ENCODE data around the gene SPEM1.
"Not testable (repeated sequence)": the region's sequence is repeated elsewhere in the genome, so short reads cannot be mapped to it uniquely, and the experiment has no call there.

The SPEM1 gene

DNA sequence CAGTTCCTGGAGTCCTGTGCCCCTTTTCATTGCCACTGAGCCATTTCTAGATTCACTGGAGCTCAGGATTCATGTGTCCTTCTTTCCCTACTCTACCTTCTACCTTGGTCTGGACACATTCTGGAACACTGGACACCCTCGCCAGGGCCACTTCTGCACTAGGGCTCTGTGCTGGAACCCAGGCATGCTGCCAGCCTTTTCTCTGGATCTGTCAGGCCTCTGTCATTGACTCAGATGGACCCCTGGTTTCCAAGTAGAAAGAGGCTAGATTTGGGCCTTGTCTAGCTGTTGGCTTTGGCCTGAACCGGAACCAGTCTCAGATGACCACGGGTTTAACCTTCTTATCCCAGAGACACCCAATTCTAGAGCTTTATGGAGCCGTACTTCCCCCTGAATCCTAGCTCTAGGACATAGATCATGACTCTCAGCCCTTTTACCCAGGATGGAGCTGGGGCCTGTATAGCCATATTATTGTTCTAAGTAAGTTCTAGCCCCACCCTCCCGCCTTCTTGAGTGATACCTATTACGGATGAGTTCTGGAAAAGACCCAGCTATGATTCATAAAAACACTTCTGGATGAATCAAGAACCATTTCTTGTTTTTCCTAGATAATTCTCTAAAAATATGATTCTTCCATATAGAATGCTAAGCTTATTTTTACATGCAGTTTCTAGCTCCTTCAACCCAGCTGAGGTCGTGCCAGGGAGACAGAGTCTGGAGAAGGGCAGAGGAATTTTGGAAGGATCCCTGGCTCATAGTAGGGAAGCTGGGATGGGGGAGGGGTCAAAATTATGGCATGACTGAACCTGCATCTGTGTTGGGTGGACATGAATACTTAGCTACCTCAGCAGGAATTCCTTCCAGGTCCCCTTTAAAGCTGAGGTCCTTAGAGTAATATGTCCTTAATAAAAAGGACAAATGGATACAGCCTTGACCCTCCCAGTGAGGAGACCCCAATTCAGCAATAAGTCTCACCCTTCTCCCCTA is 23.7 kb downstream of the SPEM1 start:
- peak; percentile 67 for DNase-seq

DNA sequence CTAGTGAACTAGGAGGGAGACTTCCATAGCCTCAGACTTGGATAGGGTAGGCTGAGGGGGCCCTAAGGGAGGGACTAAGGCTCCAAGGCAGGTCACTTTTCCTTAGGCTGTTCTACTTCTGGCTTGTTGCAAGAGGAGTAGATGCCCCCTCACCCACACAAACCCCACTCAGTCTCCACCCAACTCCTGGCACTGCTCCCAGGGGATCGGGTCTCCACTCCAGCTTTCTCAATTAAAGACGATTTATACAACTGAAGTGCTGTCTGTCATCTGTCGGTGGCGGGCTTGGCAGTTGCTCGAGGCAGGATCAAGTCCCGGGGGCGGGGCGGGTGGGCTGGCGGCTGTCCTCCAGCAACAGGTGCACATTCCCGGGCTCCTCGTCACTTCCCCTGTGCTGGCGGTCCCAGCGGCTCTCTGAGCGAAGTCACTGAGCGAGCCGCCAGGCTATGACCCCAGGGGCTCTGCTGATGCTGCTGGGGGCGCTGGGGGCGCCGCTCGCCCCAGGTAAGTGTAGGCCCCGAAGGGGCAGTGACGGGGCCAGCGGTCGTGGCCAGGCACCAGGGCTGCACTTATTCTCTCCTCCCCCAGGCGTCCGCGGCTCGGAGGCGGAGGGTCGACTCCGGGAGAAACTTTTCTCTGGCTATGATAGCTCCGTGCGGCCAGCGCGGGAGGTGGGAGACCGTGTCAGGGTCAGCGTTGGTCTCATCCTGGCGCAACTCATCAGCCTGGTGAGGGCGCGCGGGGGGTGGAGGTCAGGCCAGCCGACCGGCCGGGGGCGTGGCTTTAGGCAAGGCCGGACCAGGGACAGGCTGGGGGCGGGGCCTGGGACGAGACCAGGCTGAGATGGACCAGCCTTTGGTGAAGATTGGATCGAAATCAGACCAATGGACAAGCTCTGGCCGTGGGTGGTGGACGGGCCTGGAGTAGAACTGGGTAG is 24.8 kb downstream of the SPEM1 start, which contains the start of gene CHRNB1:
Gene CHRNB1 (plus strand): TSS at position 380 of the 937 bp plus-strand sequence. CDS start 67 bp downstream, at position 447.
- DNase-seq, result no peak

DNA sequence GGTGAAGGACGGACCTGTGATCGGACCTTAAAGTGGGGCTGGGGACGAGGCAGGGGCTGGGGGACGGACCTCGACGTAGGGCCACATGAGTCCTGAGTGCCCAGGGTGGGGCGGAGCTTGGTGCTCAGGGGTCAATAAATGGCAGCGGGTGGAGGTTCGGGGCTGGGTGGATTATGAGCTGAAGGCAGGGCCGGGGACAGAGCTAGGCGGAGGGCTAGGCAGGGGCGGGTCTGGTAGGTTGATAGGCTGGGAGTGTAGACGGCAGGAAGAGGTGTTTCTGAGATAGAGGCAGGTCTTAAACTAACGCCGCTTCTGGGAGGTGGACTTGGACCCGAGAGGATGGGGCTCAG is 25.5 kb downstream of the SPEM1 start:
- DNase-seq, result no peak

DNA sequence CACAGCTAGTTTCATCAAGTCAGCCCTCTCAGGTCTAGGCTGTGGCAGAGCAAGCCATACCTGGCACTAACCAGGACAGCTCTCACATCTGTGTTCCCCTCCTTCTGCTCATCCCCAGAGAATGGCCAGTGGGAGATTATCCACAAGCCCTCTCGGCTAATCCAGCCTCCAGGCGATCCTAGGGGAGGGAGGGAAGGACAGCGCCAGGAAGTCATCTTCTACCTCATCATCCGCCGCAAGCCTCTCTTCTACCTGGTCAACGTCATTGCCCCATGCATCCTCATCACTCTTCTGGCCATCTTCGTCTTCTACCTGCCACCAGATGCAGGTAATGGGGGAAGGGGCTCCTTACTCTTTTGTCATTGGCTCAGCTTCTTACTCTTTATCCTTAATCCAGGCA is 28.3 kb downstream of the SPEM1 start:
- DNase-seq, result no peak

DNA sequence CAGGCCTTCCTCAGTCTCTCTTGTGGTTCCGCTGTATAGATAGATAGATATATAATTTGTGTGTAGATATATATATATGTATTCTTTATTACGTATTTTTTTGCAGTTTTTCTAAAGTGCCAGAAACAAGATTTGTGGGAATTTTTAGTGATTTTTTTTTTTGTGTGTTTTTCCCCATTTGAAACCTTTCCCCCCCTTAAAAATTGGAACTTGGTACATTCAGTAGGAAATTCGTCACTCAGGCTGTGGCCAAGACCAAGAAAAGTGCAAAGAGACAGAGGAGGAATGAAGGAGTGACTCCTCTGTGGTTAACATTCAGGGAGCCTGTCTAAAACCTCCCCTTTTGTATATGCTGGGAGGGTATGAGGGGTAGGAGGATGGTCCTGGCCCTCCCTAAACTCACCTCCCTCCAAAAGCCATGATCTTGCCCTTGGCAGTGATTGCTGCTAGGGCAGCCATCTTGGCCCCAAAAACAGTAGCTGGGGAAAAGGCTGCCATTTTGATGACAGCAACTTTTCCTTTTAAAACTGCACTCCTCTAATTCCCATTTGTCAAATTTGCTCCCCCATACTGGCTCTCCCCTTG is 39.9 kb downstream of the SPEM1 start:
- no peak for DNase-seq

DNA sequence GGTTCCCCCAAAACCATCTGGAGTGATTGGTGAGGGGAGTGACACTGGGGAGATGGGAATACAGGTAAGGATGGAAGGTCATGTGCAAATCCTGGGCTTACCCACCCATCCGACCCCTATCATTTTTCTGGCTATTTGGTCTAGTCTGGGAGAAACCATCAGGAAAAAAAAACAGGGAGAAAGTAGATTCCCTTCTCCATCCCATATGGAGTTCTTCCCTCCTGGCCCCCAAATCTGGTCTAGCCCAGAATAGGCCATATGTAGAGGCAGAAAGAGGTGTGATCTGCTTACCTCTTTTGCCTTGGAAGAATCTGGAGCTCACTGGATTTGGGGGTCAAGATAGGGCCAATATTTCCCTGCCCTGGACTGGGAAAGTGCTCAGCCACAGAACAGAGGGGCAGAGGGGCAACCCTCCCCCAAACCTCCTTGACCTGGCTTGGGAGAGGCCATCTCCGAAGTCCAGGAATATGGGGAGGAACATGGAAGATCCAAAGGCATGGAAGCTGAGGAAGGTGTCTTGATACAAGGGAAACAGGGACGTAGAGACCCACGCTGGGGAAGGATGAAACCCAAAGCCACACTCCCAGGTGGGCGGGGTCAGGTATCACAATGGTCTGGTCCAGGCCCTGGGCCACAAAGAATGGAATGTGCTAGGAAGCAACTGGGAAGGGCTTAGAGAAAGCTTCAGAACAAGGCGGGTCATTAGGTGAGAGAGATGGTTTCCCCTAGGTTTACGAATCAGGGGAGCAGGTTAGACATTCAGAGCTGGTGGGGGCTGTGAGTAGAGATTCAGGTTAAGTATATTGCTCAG is 40.9 kb downstream of the SPEM1 start:
- no peak for DNase-seq

DNA sequence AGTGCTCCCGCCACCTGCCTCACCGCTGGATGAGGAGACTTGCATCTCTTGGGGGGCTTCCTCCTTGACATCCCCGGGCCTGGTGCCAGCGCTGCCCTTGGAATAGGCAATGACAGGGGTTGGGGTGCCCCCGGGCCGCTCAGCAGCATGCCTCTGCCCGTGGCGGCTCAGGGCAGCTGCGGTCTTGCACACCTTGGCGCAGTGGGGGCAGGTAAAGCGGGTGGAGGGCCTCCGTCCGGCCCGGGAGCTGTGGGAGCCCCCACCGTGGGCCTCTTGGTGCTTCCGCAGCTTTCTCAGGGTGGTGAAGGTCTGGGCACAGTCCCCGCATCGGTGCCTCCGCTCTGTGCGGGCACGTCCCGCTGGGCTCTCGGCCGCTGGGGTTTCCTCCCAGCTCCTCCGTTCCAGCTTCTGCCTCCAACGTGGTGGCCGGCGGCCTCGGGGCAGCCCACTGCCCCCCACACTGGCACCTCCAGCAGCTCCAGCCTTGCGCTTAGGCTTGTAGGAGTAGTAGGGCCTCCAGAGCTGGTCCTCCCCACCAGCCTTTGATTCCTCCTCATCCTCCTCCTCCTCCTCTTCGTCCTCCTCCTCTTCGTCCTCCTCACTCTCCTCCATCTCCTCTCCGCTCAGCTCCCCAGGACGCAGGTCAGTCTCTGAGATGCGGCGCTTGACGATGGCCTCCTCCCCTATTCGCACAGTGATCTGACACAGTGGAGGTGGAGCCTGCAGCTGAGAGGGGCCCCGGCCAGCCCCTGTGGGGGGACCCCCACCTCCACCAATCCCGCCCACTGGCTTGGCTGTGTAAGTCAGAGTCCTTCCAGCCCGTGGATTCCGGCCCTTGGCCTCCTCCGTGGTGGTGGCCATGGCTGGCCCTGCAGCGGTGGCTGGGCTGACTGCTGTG is 42.6 kb downstream of the SPEM1 start:
- no peak for DNase-seq

DNA sequence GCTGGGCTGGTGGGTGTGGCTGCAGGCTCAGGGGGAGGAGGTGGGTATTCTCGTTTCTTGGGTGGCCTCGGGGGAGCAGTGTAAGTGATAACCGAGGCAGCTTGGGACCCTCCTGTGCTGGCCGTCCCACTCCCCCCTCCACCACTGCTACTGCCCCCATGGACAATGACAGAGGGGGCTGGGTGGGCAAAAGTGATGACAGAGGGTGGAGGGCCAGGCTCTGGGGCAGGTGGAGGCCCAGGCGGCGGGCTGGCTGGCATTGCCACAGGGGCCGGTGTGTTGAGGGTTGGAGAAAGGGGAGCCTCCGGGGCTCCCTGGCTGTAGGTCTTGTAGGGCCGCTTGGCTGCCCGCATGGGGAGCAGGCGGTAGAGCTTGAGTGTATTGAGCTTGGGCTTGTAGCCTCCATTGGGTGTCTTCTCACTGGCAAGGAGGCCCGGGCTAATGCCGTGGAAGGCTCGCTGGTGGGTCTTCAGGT is 43.3 kb downstream of the SPEM1 start:
- no peak for DNase-seq

DNA sequence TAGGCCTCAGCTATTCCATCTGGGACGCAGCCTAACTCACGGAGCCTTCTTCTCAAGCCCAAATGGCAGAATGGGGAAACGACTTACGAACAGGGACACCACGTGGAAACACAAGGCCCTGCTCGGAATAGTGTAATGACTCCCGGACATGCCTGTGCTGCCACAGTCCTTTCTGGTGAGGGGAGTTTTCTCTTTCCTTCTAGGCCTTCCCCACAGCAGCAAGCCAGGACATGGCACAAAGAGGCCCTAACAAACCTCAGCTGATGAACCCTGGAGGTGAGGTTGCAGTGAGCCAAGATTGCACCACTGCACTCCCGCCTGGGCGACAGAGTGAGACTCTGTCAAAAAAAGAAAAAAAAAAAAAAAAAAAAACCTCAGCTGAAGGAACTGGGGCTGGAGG is 44.0 kb downstream of the SPEM1 start:
- no peak for DNase-seq

DNA sequence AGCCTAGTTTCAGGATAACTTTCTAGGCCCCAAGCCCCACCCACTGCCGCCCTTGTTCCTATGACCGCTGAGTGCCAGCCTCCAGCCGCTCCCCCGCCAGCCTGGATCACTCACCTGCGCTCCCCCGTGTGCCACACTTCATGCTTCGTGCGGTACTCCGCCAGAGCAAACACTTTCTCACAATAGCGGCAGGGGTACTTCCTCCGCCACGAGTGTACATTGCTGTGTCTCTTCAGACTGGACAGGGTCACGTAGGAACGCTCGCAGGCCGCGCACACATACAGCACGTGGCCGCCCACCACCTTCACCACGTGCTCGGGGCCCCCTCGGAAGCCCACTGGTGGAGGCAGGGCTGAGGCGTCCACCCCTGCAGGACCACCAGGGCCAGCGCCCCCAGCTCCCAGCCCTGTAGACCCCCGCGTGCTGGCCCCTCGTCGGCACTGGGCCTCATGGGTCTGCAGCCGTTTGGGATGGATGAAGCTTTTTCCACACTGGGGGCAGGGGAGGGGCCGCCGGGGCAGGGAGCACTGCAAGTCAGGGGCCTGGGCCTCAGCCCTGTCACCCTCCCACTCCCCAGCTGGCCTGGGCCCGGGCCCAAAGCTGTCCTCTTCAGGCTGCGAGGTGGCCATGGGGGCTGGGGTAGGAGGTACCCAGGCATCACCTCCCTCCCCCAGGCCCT is 45.6 kb downstream of the SPEM1 start:
- no peak for DNase-seq

DNA sequence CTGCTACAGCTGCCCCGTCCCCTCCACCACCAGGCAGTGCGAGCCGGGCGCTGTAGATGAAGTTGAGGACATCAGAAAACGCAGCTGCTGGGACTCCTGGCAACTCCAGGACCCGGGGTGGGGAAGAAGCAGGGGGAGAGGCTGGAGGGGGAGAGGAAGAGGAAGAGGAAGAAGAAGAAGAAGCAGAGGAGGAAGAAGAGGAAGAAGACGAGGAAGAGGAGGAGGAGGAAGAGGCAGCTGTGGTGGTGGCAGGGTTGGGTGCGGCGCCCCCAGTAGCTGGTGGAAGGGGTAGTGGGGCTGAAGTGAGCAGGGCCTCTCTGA is 46.2 kb downstream of the SPEM1 start:
- no peak for DNase-seq

DNA sequence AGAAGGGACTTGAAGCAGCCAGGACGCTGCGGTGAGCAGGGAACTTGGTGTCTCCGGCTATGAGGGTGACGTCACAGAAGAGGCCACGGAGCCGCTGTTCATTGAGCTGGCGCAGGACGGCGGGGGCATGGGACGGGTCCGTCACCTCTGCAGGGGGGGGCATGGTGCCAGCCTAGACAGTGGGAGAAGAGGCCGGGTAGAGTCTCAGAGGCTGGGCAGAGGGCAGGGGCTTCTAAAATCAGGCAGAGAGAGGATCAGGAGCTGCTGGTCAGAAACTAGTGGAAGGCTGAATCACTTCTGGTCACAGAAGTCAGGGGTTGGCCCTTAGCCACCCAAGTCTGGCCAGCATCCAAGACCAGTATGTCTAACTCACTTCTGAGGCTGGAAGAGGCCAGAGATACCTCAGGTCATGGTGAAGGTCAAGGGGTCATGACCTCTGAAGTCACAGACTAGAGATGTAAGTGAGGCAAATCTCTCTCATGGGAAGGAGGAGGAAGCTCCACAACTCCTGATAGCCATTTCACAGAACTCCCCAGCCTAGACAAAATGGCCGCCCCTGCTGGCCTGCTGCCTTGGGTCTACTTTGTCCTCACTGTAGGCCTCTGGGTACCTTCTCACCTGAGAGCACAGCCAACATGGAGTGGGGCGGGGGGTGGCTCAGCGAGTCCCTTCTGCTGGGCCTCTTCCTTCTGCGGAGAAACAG is 46.7 kb downstream of the SPEM1 start:
- no peak for DNase-seq

DNA sequence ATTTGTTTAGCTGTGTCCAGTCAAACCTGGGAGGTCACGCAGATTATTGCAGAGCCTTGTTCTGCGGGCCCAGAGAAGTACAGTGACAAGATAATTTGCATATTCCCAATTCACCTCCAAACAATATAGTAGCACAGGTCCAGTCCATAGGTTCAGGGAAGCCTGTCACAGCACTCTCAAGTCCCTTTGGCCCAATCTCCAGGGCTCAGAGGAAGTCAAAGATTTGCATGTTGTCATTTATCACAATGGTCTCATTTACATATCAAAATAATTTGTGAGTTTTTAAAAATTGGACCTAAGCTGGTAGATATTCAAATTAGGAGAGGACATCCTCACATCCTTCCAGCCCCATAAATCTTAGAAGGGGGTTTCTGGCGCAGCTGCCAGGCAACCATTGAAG is 47.4 kb downstream of the SPEM1 start:
- no peak for DNase-seq

DNA sequence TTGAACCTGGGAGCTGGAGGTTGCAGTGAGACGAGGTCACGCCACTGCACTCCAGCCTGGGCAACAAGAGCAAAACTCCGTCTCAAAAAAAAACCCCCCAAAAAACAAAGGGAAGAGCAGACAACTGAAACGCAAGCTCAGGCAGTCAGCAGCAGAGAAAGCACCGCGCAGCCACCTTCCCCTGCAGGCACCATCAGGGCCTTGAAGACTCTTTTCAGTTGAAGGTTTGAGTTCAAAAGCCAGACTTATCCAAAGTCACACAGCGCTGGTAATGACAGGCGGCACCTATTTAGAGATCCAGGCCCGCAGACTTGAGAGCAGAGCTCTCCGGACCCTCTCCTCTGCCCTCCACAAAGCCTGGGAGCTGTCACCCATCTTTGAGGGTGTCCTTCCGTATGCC is 48.2 kb downstream of the SPEM1 start:
- no peak for DNase-seq

DNA sequence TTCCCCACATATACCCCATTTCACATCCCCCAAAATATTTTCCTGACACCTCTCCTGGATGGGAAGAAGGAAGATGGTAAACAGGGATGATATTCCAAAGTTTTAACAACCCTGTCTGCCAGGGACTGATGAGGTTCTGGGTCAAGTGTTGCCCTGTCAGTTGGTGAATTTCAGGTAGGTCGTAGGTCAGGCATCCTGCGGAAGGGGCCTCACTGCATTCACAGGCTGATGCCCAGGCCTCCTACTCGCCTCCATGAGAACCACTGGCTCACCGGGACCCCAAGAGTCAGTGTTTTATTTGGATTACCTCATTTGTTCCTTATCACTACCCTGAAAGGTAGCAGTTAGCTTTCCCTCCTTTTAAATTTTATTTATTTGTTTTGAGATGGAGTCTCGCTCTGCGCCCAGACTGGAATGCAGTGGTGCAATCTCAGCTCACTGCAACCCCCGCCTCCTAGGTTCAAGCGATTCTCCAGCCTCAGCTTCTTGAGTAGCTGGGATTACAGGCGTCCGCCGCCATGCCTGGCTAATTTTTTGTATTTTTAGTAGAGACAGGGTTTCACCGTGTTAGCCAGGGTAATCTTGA is 48.8 kb downstream of the SPEM1 start:
- no peak for DNase-seq

DNA sequence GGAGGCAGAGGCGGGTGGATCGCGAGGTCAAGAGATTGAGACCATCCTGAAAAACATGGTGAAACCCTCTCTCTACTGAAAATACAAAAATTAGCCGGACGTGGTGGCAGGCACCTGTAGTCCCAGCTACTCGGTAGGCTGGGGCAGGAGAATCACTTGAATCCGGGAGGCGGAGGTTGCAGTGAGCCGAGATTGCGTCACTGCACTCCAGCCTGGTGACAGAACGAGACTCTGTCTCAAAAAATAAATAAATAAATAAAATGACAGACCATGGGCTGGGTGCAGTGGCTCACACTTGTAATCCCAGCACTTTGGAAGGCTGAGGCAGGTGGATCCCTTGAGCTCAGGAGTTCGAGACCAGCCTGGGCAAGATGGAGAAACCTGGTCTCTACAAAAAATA is 49.7 kb downstream of the SPEM1 start:
- not testable (repeated sequence) for DNase-seq

DNA sequence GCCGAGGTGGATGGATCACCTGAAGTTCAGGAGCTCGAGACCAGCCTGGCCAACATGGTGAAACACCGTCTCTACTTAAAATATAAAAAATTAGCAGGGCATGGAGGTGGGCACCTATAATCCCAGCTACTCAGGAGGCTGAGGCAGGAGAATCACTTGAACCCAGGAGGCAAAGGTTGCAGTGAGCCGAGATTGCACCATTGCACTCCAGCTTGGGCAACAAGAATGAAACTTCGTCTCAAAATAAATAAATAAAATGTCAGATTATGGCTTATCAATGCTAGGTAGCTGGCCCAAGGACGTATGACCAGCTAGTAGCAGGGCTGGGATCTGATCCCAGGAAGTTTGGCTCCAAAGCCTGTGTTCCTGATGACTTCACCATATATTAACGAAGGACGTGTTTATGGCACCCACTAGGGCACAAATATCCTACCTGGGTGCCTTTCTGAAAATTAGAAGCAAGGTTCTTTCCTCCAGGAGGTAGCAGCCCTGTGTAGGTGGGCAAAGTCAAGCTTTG is 50.4 kb downstream of the SPEM1 start:
- not testable (repeated sequence) for DNase-seq
